HG02884 (cell line): ENCODE measurements around the gene TMEM145.
A peak's percentile ranks its signal among the peaks of the same experiment; 100 is the strongest.

ENCODE experiments used
- ATAC-seq: cut with Tn5 transposase; IDR thresholded peaks from one replicate; pipeline ENCODE4 v1.9.1; 2021; ENCODE audit warnings: mild to moderate bottlenecking, moderate library complexity; ENCODE audit not compliant: unreplicated experiment

The TMEM145 gene

GRCh38 chr19:42288881-42289555, 24.1 kb upstream of the TMEM145 start:
- ATAC-seq = no peak

- no peak for ATAC-seq
Measured at GRCh38 chr19:42289556-42290041, 23.5 kb upstream of the TMEM145 start.

- ATAC-seq = no peak
Measured at GRCh38 chr19:42290136-42290522, 23.0 kb upstream of the TMEM145 start.

GRCh38 chr19:42290523-42291434, 22.3 kb upstream of the TMEM145 start:
- ATAC-seq = no peak

GRCh38 chr19:42291435-42291810, 21.7 kb upstream of the TMEM145 start:
- ATAC-seq = no peak

- ATAC-seq = no peak
Measured at GRCh38 chr19:42292042-42292960, 20.8 kb upstream of the TMEM145 start.

GRCh38 chr19:42292963-42293362, 20.1 kb upstream of the TMEM145 start:
- ATAC-seq = no peak

- ATAC-seq = no peak
Measured at GRCh38 chr19:42293540-42293939, 19.6 kb upstream of the TMEM145 start.

GRCh38 chr19:42293948-42294347, 19.2 kb upstream of the TMEM145 start:
- no peak for ATAC-seq

GRCh38 chr19:42294471-42295137, 18.5 kb upstream of the TMEM145 start:
- no peak for ATAC-seq

- no peak for ATAC-seq
Measured at GRCh38 chr19:42295342-42295741, 17.8 kb upstream of the TMEM145 start.

- ATAC-seq = no peak
Measured at GRCh38 chr19:42295831-42296525, 17.1 kb upstream of the TMEM145 start.

GRCh38 chr19:42297039-42297438, 16.1 kb upstream of the TMEM145 start:
- no peak for ATAC-seq

GRCh38 chr19:42301646-42302203, 11.4 kb upstream of the TMEM145 start, which contains the start of gene PRR19:
Gene PRR19, plus strand, starts transcription at chr19:42302132. Its CDS starts 7,453 bp downstream, at chr19:42309585.
- peak; percentile 14 for ATAC-seq

GRCh38 chr19:42303101-42303464, 10.0 kb upstream of the TMEM145 start:
- no peak for ATAC-seq

GRCh38 chr19:42303876-42304275, 9.2 kb upstream of the TMEM145 start:
- no peak for ATAC-seq

GRCh38 chr19:42306646-42307045, 6.5 kb upstream of the TMEM145 start:
- ATAC-seq = no peak

GRCh38 chr19:42309686-42310085, 3.4 kb upstream of the TMEM145 start:
- no peak for ATAC-seq

- no peak for ATAC-seq
Measured at GRCh38 chr19:42311657-42312056, 1.5 kb upstream of the TMEM145 start.
